GM12878 (cell line): Measurements from ENCODE around the gene LIPA. TPM values are rescaled to one million over a fixed set of nuclear protein-coding genes. Genes with fewer than 3 reads are reported as not detected.

Source experiments
- polyA plus RNA-seq, 11 experiments: library from polyadenylated mRNA; depleted of rRNA in 4 of 11; unstranded in 6 of 11; stranded (reverse) in 5 of 11; fragments of >200 nt; fragmentation: Nextera tagmentation in 4 of 11; fragmentation: Illumina TruSeq in 1 of 11; extraction: Ambion mirVana in 4 of 11; extraction: Trizol in 1 of 11; gene quantifications; 1 replicate in 1 of 11; 2 replicates in 10 of 11; pipeline versions ENCODE4 v1.2.1 to v1.2.3, GENCODE V29; 2011 to 2016; ENCODE audit warnings: inconsistent platforms in 2 of 11, missing spikeins in 2 of 11, low read depth in 1 of 11
- total RNA-seq, 4 experiments: library from RNA; depleted of rRNA in 3 of 4; stranded (reverse); fragments of >200 nt in 3 of 4; fragmentation: Illumina TruSeq in 1 of 4; extraction: Trizol in 1 of 4; gene quantifications; 2 replicates each; pipeline versions ENCODE4 v1.2.1 to v1.2.3, GENCODE V29; 2013 to 2021

Gene LIPA
- total and polyA plus RNA-seq, 10 of the 15 experiments (the other 5 are each of a cell fraction or from before 2014, with no cell fraction given) = 31.1 to 50.3 (median 39.5) TPM

Other genes with a start within 250 kb of the LIPA start
- gene CH25H, start 44.5 kb downstream of the LIPA start, total RNA-seq (2014; rRNA removed) = not detected in 2 replicates
- not detected in 2 replicates for gene CH25H, start 44.5 kb downstream of the LIPA start, total RNA-seq (2014; rRNA removed; fragmentation: Illumina TruSeq; extraction: Trizol)
- gene CH25H, start 44.5 kb downstream of the LIPA start, total RNA-seq (2021) = not detected in 2 replicates
- not detected in 2 replicates for gene CH25H, start 44.5 kb downstream of the LIPA start, polyA plus RNA-seq (2011; rRNA removed)
- gene CH25H, start 44.5 kb downstream of the LIPA start, polyA plus RNA-seq (2014; fragmentation: Illumina TruSeq; extraction: Trizol) = not detected in 2 replicates
- not detected for gene CH25H, start 44.5 kb downstream of the LIPA start, polyA plus RNA-seq (2014; fragmentation: Nextera tagmentation; extraction: Ambion mirVana)
- gene CH25H, start 44.5 kb downstream of the LIPA start, polyA plus RNA-seq (2014; rRNA removed) = not detected in 2 replicates
- not detected for gene CH25H, start 44.5 kb downstream of the LIPA start, polyA plus RNA-seq (2016; fragmentation: Nextera tagmentation; extraction: Ambion mirVana)
- 5.2 and 6.8 TPM in 2 replicates for gene IFIT2, start 50.3 kb upstream of the LIPA start, total RNA-seq (2014; rRNA removed)
- 10.7 and 13.4 TPM in 2 replicates for gene IFIT2, start 50.3 kb upstream of the LIPA start, total RNA-seq (2014; rRNA removed; fragmentation: Illumina TruSeq; extraction: Trizol)
- 7.1 and 9.0 TPM in 2 replicates for gene IFIT2, start 50.3 kb upstream of the LIPA start, total RNA-seq (2021)
- 9.4 and 15.7 TPM in 2 replicates for gene IFIT2, start 50.3 kb upstream of the LIPA start, polyA plus RNA-seq (2011; rRNA removed)
- gene IFIT2, start 50.3 kb upstream of the LIPA start, polyA plus RNA-seq (2014; fragmentation: Illumina TruSeq; extraction: Trizol) = 9.6 and 15.0 TPM in 2 replicates
- gene IFIT2, start 50.3 kb upstream of the LIPA start, polyA plus RNA-seq (2014; fragmentation: Nextera tagmentation; extraction: Ambion mirVana) = 10 to 100 TPM; 11.8 to 14.8 TPM
- gene IFIT2, start 50.3 kb upstream of the LIPA start, polyA plus RNA-seq (2014; rRNA removed) = 5.0 and 8.1 TPM in 2 replicates
- gene IFIT2, start 50.3 kb upstream of the LIPA start, polyA plus RNA-seq (2016; fragmentation: Nextera tagmentation; extraction: Ambion mirVana) = 1 to 10 TPM; 9.8 to 9.9 TPM
- 39.1 and 55.0 TPM in 2 replicates for gene IFIT3, start 76.2 kb upstream of the LIPA start, total RNA-seq (2014; rRNA removed)
- gene IFIT3, start 76.2 kb upstream of the LIPA start, total RNA-seq (2014; rRNA removed; fragmentation: Illumina TruSeq; extraction: Trizol) = 67.3 and 79.1 TPM in 2 replicates
- gene IFIT3, start 76.2 kb upstream of the LIPA start, total RNA-seq (2021) = 38.9 and 44.4 TPM in 2 replicates
- gene IFIT3, start 76.2 kb upstream of the LIPA start, polyA plus RNA-seq (2011; rRNA removed) = 30.8 and 39.2 TPM in 2 replicates
- gene IFIT3, start 76.2 kb upstream of the LIPA start, polyA plus RNA-seq (2014; fragmentation: Illumina TruSeq; extraction: Trizol) = 70.2 and 91.4 TPM in 2 replicates
- gene IFIT3, start 76.2 kb upstream of the LIPA start, polyA plus RNA-seq (2014; fragmentation: Nextera tagmentation; extraction: Ambion mirVana) = 10 to 100 TPM; 27.0 to 50.4 TPM
- 35.8 and 52.1 TPM in 2 replicates for gene IFIT3, start 76.2 kb upstream of the LIPA start, polyA plus RNA-seq (2014; rRNA removed)
- gene IFIT3, start 76.2 kb upstream of the LIPA start, polyA plus RNA-seq (2016; fragmentation: Nextera tagmentation; extraction: Ambion mirVana) = 10 to 100 TPM; 51.7 to 53.0 TPM
- not detected in 2 replicates for gene IFIT1B, start 126.3 kb upstream of the LIPA start, total RNA-seq (2014; rRNA removed)
- gene IFIT1B, start 126.3 kb upstream of the LIPA start, total RNA-seq (2014; rRNA removed; fragmentation: Illumina TruSeq; extraction: Trizol) = not detected in 2 replicates
- gene IFIT1B, start 126.3 kb upstream of the LIPA start, total RNA-seq (2021) = not detected in 2 replicates
- not detected in 2 replicates for gene IFIT1B, start 126.3 kb upstream of the LIPA start, polyA plus RNA-seq (2011; rRNA removed)
- gene IFIT1B, start 126.3 kb upstream of the LIPA start, polyA plus RNA-seq (2014; fragmentation: Illumina TruSeq; extraction: Trizol) = 0.17 TPM in 1 of 2 replicates, not detected in the other
- under 1 TPM in 1 of 2 experiments, not detected in 1; 0.04 TPM for gene IFIT1B, start 126.3 kb upstream of the LIPA start, polyA plus RNA-seq (2014; fragmentation: Nextera tagmentation; extraction: Ambion mirVana)
- not detected in 2 replicates for gene IFIT1B, start 126.3 kb upstream of the LIPA start, polyA plus RNA-seq (2014; rRNA removed)
- gene IFIT1B, start 126.3 kb upstream of the LIPA start, polyA plus RNA-seq (2016; fragmentation: Nextera tagmentation; extraction: Ambion mirVana) = not detected
- gene IFIT1, start 140.8 kb upstream of the LIPA start, total RNA-seq (2014; rRNA removed) = 19.7 and 29.8 TPM in 2 replicates
- gene IFIT1, start 140.8 kb upstream of the LIPA start, total RNA-seq (2014; rRNA removed; fragmentation: Illumina TruSeq; extraction: Trizol) = 32.0 and 39.2 TPM in 2 replicates
- 18.8 and 22.5 TPM in 2 replicates for gene IFIT1, start 140.8 kb upstream of the LIPA start, total RNA-seq (2021)
- 23.4 and 36.6 TPM in 2 replicates for gene IFIT1, start 140.8 kb upstream of the LIPA start, polyA plus RNA-seq (2011; rRNA removed)
- gene IFIT1, start 140.8 kb upstream of the LIPA start, polyA plus RNA-seq (2014; fragmentation: Illumina TruSeq; extraction: Trizol) = 31.5 and 44.4 TPM in 2 replicates
- gene IFIT1, start 140.8 kb upstream of the LIPA start, polyA plus RNA-seq (2014; fragmentation: Nextera tagmentation; extraction: Ambion mirVana) = 10 to 100 TPM; 28.9 to 37.2 TPM
- gene IFIT1, start 140.8 kb upstream of the LIPA start, polyA plus RNA-seq (2014; rRNA removed) = 17.5 and 21.3 TPM in 2 replicates
- gene IFIT1, start 140.8 kb upstream of the LIPA start, polyA plus RNA-seq (2016; fragmentation: Nextera tagmentation; extraction: Ambion mirVana) = 10 to 100 TPM; 13.9 to 16.1 TPM
- 12.1 and 16.4 TPM in 2 replicates for gene IFIT5, start 162.8 kb upstream of the LIPA start, total RNA-seq (2014; rRNA removed)
- gene IFIT5, start 162.8 kb upstream of the LIPA start, total RNA-seq (2014; rRNA removed; fragmentation: Illumina TruSeq; extraction: Trizol) = 15.4 and 17.2 TPM in 2 replicates
- 11.0 and 12.5 TPM in 2 replicates for gene IFIT5, start 162.8 kb upstream of the LIPA start, total RNA-seq (2021)
- gene IFIT5, start 162.8 kb upstream of the LIPA start, polyA plus RNA-seq (2011; rRNA removed) = 17.0 and 27.6 TPM in 2 replicates
- gene IFIT5, start 162.8 kb upstream of the LIPA start, polyA plus RNA-seq (2014; fragmentation: Illumina TruSeq; extraction: Trizol) = 11.4 and 14.7 TPM in 2 replicates
- 1 to 10 TPM; 5.9 to 8.3 TPM for gene IFIT5, start 162.8 kb upstream of the LIPA start, polyA plus RNA-seq (2014; fragmentation: Nextera tagmentation; extraction: Ambion mirVana)
- gene IFIT5, start 162.8 kb upstream of the LIPA start, polyA plus RNA-seq (2014; rRNA removed) = 6.6 and 8.6 TPM in 2 replicates
- 1 to 10 TPM; 8.6 to 9.9 TPM for gene IFIT5, start 162.8 kb upstream of the LIPA start, polyA plus RNA-seq (2016; fragmentation: Nextera tagmentation; extraction: Ambion mirVana)